GM23338 (cell line): ENCODE results near the gene MYO9B.

Experiments used
- CTCF ChIP-seq, 2 experiments: fragments of 200-600 bp in 1 of 2; sonication (generic) in 1 of 2; conservative IDR thresholded peaks; 2 replicates each; pipeline versions ENCODE4 v1.5.1 to v1.6.1; 2016 to 2017; ENCODE audit warnings: antibody characterized with exemption in 2 of 2, low read depth in 2 of 2, mild to moderate bottlenecking in 2 of 2, moderate library complexity in 1 of 2
- EZH2 ChIP-seq: fragments of 200-600 bp; sonication (generic); IDR thresholded peaks from one replicate; pipeline ENCODE4 v1.8.0; 2017; ENCODE audit warnings: antibody characterized with exemption, mild to moderate bottlenecking, low read depth; ENCODE audit not compliant: unreplicated experiment
- EZH2phosphoT487 ChIP-seq: fragments of 200-600 bp; sonication (generic); IDR thresholded peaks from one replicate; pipeline ENCODE4 v1.8.1; 2018; ENCODE audit warnings: antibody characterized with exemption; ENCODE audit not compliant: unreplicated experiment
- POLR2AphosphoS5 ChIP-seq: IDR thresholded peaks from 2 replicates; pipeline ENCODE4 v1.6.1; 2016; ENCODE audit warnings: antibody characterized with exemption, low read depth
- REST ChIP-seq: IDR thresholded peaks from one replicate; pipeline ENCODE4 v1.6.1; 2018; ENCODE audit warnings: antibody characterized with exemption; ENCODE audit not compliant: unreplicated experiment

GRCh38 chr19:17185590-17185989 lies 110.0 kb downstream of the MYO9B start:
- TF ChIP-seq CTCF (conservative IDR thresholded peaks at IDR 0.05; ENCODE audit: low read depth in 2 of 2) (no peak), EZH2 (no peak), REST (no peak), POLR2AphosphoS5 (no peak), EZH2phosphoT487 (no peak)
